ENCODE results near the gene SETD1B.

Gene SETD1B

DNA sequence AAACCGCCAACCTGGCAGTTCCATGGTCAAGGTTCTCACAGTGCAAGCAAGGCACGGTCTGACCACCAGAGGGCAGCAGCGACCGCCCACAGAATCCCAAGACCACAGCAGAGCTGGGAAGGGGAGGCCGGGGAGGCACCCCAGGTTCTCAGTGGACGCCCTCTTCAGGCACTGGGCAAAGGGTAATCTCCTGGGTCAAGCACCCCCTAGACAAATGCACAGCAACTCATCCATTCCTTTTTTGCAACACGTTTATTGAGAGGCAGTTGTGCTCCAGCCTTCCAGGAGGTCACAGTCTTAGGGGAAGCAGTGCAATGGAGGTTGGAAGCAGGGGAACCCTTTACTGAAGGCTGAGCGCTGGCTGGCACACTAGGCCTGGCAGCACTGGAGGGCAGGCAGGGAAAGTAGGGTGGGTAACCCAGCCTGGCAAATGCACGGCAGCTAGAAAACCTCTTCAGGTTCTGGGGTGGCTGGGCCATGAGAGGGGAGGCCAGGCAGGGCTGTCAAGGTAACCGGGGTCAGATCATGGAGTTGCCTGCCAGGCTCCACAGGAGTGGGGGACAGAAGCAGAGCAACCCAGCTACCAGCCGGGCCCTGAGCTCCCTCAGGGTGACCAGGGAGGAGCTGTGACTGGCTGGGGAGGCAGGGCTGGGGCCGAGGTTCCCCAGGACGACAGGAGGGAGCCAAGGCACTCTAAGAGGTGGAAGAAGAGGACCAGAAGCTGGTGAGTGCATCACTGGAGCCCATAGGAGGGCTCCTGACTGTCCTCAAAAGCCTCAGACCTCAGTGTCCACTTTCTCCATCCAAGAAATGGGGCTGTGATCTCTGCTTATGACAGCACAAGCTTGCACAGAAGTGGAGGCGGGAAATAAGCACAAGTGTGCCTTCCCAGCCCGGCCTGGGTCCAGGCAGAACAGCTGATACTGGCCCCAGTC, 8.5 kb upstream of the SETD1B start:
- peak; percentile 89 for DNase-seq
- ATAC-seq = no peak

DNA sequence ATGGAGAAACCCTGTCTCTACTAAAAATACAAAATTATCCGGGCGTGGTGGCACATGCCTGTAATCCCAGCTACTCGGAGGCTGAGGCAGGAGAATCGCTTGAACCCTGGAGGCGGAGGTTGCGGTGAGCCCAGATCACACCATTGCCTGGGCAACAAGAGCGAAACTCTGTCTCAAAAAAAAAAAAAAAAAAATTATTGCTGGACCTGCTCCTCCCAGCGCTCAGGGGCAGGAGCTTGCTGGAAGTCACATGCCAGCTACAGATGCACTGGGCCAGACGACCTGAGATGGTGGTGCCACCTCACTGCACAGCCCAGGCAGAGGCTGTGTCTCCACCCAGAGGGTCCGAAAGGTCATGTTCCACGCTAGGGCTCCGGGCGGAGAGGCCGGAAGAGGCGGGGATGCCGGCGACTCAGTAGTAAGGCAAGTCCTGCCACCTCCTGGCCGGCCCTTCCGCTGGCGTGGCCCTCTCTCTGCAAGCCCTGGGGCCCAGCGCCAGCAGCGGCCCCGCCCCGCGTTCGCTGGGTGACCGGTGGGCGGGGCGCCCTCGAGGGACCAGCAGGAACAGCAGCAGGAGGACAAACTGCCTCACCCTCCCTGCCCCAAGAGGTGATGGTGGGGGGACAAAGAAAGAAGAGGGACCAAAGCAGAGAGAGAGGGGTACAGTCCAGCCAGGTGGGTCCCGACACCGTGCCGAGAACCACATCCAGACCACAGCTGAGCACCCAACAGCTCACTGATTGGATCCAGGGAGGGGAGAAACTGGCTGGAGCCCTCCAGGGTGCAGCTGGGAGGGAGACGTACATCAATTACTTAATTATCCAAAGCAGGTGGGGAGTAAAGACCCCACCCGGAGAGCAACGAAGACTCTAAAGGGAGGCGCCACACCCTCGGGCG, 6.7 kb upstream of the SETD1B start:
- ATAC-seq (no peak), DNase-seq (peak; percentile 25)

DNA sequence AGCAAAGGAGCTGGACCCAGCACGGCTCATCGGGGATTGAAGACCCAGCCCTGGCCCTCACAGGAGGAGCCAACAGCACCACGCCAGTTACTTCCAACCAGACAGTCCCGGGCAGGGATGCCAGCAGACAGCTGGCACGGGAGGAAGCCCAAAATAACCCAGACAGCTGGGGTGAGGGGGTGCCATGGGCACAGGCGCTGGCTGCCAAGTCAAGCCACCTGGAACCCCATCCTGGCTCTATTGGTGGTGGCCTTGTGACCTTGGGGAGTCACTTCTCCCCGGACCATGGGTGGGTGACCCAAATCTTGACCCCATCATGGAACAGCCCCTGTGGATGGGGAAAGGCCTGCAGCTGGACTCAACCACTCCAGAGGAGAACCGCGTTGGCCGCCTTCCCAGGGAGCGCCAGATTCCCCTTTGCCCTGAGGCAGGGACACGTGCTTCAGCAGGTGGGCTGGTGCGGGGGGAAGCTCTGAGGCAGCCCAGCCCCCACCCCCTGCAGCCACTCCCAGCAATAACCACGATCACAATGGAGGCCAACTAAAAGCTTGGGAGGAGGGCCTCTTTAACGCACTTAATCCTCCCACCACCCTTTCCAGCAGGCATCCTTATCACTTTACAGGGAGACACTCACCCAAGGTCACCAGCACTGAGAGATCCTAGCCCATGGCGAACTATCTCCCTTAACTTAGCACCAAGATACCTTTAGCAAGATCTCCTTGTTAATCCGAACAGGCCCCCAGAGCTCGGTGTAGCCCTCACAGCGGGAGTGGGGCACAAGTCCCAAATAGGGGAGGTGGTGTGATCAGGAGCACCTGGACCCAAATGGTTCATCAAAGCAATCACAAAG, 5.6 kb upstream of the SETD1B start:
- ATAC-seq (no peak), DNase-seq (peak; percentile 34)

DNA sequence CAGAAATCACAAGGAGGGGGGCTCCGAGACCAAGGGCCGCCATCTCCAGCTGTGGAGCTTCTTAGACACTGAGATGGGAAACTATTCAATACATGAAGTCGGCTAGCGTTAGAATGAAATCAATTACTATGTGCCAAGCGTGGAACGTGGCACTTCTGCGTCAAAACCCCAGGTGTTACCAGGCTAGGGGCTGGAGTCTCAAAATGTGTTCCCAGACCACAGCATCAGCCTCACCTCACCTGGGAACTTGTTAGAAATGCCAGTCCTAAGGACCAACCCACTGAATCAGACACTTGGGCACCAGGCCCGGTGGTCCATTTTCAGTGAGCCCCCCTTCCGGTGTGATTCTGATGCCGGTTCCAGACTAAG, 5.0 kb upstream of the SETD1B start:
- DNase-seq (peak; percentile 14), ATAC-seq (no peak)

DNA sequence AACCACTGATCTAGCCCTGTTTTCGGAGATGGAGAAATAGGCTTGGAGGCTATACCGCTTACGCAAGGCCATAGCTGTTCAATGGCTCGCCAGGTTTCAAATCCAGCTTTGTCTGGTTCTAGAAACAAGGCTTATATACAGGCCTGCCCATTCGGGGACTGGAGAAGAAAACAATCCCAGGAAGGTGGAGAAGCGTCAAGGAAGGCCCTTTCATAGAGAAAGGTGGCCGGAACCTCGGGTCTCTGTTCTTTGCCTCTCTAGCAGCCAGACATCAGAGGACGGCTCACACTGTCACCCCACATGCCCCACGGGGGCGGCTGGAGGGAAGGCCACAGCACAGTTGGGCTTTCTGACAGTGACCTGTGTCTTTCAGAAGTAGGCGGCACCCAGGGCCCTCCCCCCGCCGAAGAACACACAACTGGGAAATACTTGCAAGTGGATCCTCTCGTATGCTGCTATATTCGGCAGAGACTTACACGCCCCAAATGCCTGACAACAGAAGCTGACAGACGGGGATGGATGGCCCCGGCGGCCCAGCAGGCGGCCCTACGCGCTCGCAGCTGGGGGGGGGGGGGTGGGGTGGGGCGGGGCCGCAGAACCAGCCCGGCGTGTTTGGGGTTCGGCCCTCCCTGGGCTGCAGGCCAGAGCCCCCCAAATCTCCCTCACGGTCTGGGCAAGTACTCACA, 4.5 kb upstream of the SETD1B start:
- ATAC-seq = peak; percentile 22
- DNase-seq = peak; percentile 68

DNA sequence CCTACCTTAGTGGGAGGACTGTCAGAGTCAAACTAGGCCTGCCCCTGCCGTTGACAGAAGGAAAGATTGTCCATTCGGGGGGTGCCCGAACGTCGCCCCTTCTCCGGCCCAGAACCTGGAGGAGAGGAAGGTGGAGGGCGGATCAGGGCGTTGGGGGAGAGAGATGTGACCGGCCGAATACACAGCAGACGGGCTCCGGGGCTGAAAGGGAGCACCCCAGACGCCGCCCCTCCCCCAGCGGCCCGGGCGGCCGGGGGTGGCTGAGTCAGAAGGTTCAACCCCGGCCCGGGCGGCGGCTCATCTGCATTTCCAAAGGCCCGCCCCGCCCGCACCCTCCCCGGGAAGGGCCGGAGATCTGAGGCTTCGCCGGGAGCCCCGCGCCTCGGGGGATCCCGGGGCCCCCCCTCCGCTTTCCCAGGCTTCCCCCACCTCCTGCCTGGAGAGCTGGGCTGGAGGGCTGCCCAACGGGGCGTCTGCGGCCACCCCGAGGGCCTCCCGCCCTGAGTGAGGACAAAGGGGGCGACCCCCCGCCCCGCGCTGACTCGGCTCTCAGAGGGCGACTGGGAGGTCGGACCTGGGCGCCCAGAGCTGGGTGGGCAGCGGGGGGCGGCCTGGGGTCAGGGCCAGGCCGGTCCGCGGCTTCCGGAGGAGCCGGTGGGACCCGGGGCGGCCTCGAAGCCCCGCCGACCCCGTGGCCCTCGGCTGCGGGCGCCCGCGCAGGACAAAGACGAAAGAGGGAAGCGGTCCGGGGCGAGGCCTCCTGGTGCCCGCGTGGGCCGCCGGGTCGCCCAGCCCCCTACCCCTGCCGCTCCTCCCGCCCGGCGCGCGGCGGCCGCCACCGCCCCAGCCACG, 3.7 kb upstream of the SETD1B start:
- ATAC-seq (peak; percentile 33), DNase-seq (peak; percentile 89)

DNA sequence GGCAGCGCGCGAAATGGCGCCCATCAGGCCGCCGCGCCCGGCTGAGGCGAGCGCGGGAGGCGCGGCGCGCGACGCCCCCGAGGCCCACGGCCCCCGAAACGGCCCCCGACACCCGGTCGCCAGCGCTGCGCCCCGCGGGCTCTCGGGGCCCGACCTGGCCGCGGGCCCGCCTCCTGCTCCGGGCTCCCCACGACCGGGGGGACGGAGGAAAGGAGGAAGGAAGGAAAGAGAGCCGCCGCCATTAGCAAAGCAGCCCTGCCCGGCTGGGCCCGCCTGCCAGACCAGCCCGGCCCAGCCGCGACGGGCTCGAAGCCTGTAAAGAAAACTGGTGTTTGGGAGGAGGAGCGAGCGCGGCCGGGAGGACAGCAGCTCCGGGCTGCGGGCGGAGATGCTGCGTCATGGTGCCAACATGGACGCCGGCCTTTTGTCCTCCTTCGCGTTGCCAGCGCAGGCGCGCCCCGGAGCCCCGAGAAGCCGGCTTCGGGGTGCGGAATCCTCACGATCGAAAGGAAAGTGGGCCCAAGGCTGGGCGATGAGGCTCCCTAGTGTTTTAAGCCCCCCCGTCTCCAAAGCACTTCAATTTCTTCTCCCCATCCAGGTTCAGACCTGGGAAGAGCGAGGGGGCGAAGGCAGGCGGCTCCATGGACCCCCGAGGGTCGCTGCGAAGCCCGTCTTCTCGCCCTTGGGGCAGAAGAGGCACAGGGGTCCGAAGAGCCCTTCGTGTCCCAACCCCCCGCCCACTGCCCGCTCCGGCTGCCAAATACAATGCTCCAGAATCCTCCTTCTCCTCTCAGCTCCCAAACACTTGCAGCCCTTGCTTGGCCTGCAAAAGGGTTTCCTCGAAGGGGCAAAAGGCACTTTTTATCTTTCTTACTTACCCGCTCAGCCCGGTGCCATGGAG, 2.9 kb upstream of the SETD1B start:
- DNase-seq = peak; percentile 78
- ATAC-seq = no peak

DNA sequence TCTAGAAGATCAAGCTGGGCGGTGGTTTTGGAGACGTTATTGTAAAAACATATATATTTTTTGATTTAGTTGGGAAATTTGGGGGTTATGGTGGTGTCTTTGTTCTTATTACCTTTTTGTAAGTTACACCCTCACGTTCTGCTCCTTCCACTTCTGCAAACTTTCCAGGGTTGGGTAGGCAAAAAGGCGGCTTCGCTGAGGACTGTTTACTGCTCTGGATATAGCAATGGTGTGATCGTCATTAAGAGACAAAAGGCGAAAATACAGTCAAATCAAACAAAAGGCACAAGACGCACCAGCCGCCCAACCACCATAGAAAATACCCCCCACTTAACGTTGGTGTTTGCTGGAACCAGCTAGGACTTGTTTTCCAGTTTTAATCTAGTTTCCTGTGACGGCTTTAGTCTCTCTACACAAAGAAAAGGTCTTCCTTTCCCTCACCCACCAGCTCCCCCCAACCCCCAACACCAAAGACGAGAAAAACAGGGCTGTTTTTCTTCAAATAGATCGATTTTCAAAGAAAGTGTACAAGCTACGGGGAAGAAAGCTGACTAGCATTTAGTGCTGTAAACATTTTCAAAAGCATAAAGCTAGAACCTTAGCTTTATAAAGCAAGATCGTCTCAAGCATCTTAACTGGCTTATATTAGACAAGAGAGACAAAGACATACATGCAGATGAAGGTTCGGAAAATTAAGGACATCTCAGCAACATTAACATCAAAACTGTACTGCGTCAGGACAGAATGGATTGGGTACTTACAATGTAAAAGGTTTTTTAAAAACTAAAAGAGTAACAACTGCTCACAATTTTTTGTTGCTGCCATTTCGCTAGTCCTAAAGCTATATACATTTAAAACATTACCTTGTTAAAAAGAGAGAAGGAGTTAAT, 2.0 kb upstream of the SETD1B start:
- DNase-seq = peak; percentile 40
- ATAC-seq = no peak

DNA sequence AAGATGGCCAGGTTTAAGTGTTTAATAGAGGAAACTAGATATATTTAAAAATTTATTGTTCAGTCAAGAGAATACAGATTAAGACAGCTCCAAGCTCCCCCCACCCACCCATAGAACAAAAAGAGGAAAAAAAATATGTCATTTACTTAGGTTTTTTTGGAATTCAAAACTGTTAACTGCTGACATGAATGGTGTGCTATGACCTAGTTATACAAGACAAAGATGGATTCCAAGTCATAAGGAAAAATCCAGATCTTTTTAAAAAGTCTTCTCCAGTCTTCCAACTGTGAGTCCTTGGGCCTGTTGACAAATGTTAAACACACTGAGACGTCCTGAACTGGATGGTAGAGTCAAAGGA, 1.3 kb upstream of the SETD1B start:
- DNase-seq = no peak
- ATAC-seq = no peak

DNA sequence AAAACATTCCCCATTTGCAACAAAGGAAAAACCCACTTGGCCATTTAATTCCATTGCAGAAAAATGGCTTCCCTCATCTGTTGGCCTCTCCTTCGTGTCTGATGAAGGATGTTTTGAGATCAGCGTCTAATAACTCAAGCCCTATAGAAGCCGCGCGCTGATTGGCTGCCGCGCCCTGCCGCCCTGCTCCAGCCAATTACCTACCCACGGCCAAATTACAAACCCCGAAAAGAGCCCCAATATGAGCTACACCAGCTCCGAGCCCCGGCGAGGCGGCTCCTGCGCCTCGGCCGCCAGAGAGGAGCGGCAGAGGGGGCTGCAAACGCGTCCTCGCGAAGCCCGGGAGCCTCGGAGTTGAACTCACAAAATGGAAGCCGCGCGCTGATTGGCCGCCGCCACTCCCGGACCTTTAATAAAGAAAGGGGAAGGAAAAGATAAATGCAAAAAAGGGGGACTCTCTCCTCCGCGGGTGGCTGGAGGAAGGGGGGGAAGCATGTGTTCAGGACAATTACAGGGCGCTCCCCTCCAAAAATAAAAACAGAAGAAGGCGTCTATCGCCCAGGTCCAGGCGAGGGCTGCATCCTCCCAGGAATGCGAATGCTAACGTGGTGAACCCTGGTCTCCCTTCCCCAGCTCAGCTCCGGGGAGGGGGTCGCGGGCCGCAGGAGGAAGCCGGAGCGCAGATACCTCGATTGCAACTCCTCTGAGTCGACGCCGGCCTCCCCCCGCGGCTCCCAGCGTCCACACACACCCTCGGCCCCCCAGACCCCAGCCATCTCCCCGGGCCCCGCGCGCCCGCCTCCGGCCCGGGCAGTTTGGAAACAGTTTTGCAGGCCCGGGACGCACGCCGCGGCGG, 738 bp upstream of the SETD1B start:
- peak; percentile 59 for ATAC-seq
- DNase-seq = peak; percentile 91

DNA sequence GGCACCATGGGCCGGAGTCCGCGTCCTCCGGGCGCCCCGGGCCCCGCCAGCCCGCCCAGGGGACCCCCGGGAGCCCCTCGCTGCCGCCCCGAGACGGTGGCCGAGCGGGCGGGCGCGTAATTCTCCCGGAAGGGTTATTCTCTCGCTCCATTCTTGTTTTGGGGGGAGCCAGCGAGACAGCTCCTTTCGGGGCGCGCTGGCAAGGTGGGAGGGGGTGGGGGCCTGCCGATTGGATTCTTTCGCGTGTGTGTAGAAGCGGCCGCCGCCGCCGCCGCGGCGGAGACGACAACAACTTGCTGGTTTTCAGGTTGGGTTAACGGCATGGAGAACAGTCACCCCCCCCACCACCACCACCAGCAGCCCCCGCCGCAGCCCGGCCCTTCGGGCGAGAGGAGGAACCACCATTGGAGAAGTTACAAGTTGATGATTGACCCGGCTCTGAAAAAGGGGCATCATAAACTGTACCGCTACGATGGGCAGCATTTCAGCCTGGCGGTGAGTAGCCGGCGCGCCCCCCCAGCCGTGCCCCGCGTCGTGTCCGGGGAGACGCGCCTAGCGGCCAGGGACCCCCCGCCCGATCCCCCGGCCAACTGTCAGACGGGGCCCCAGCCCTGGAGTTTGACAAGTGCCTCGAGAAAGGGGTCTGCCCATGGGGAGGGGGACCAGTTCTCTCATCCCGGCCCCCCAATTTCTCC, 755 bp downstream of the SETD1B start:
- DNase-seq = peak; percentile 61
- no peak for ATAC-seq

DNA sequence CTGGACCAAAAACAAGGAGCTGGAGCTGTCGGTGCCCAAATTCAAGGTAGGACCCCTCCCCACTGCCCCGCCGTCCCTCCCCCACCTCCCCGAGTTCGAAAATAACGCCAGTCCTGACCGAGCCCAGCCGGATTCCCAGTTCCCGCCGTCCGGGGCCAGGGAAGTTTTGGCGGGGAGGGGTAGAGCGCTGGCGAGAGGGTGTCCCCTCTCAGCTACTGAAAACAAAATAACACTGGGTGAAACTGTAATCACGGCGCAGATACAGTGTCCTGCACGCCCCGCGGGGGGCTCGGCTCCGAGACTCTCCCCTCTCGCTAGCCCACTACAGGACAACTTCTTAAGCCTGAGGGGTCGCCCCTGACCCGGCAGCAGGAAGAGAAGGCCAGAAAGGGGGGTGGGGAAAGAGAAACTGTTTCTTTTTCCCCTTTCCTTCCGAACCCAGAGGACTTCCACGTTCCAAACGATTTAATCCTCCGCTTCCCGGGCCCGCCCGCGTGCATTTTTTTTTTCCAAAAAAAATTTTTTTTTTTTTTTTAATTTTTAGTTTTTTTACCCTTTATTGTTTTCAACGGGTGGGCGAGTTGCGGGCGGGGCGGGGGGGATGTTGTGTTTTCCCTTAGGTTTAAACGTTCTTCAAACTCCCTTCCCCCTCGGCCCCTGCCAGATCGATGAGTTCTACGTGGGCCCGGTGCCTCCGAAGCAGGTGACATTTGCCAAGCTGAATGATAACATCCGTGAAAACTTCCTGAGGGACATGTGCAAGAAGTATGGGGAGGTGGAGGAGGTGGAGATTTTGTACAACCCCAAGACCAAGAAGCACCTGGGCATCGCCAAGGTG, 1.6 kb downstream of the SETD1B start:
- ATAC-seq (no peak), DNase-seq (no peak)

DNA sequence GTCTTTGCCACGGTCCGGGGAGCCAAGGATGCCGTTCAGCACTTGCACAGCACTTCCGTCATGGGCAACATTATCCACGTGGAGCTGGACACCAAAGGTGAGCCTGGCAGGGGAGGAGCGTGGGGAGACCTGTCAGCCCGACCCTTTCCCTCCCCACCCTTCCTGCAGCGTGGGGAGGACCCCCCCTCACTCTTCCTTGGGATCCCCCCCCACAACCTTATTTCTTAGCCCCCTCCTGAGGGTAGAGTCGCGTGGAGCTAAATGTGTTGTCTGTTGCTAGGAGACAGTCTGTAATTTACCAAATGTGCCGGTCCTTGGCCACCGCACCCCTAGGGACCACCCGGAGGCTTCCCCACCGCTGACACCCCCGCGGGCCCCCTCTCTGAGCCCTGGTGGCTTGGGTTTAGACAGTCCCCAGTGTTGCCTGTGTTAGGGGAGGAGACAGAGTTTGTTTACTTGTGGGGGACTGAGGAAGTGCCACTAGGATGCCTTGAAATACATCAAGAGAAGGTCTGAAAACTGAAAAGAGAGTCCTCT, 2.3 kb downstream of the SETD1B start:
- ATAC-seq = no peak
- DNase-seq = peak; percentile 34

DNA sequence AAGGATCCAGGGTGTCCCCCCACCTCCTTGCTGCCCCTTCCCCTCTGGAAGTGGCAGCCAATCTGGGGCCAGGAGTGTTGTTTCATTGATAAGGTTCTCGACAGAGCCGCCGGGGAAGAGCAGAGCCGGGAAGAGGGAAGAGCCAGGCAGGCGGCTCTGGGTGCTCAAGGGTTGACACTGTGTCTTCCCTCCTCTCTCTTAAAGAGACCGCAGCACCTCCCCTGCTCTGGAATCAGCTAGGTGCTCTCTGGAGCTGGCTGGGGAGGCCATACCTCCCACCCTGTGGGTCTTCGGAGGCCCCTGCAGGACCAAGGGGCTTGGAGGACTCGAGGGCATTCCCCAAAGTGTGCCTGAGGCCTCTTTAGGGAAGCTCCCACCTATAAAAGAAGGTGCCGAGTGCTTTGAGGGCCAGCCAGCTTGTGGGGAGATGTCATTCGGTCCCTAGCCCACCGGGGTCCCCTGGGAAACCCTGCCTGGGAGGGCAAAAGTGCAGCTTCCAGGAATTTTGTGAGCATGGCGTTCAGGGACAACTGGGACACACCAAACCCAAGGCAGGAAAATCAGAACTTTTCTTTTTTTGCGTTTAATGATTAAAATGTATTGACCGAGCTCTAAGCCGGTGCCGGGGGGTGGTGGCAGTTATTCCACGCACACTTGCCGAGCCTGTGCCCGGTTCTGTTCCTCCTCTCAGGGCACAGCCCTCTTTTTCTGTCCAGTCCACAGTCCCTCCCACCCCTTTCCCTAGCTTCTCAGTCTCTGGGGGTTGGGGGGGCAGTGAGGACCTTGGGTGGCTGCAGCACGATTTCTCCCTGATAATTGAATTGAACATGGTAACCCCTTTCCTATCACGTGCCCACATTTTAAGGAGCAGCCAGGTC, 3.0 kb downstream of the SETD1B start:
- DNase-seq (peak; percentile 14), ATAC-seq (no peak)

All from stimulated activated naive CD8-positive, alpha-beta T cell treated with anti-CD3 and anti-CD28 coated beads, Interleukin-15, Interleukin-2, amounts not matched to agents 100 U/mL and 50 U/mL, for 24 hours (primary cell).